Myocyte (in vitro differentiated cells): ENCODE data around the gene TRIOBP. TPM values are rescaled to one million over a fixed set of nuclear protein-coding genes. Genes with fewer than 3 reads are reported as not detected.

Experiments
- DNase-seq: peaks from one replicate; pipeline ENCODE4 v3.0.0-alpha.2; 2012; ENCODE audit warnings: low read depth
- total RNA-seq: library from RNA; depleted of rRNA; stranded (reverse); fragments of >200 nt; gene quantifications from 2 replicates; pipeline ENCODE4 v1.2.3, GENCODE V29; 2014

The TRIOBP gene
- total RNA-seq, 1 donor from 2014 or later = 26.6 TPM

DNA sequence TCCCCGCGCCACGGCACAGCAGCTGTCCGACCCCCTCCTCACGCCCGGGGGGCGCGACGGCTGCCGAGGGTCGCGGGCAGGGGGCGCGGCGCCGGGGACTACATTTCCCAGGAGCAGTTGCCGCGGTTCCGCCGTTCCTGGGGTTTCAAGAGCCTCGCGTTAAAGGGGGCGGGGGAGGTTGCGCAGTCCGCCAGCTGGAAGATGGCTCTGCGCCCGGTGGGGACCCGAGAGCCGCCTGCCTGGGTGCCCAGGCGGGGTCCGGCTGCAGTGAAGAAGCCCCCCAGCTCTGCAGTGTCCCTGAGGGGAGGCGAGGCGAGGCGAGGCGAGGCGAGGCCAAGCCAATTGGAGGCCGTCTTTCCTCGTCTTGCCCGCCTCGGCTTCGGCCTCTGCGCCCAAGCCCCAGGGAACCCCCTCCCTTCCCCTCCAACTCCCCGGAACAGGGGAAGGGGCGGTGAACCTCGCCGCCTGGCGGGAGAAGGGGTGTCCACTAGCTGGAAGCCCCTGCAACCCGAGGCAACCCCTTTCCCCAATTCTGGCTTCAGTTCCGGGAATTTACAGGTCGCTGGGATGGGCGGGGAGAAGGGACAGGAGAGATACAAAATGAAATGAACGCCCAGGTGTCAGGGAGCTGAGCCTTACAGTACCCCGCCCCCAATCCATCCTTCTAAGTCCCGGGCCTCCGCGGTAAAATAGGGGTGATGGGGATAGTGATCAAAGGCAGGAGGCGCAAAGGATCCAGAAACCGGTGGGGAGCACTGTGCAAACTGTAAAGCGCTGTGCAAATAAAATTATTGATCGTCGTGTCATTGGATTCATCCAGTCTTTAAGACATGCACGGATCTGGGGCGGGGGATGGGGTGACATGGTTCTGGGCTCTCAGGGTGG, 105.7 kb downstream of the TRIOBP start:
- DNase-seq = peak; percentile 62

DNA sequence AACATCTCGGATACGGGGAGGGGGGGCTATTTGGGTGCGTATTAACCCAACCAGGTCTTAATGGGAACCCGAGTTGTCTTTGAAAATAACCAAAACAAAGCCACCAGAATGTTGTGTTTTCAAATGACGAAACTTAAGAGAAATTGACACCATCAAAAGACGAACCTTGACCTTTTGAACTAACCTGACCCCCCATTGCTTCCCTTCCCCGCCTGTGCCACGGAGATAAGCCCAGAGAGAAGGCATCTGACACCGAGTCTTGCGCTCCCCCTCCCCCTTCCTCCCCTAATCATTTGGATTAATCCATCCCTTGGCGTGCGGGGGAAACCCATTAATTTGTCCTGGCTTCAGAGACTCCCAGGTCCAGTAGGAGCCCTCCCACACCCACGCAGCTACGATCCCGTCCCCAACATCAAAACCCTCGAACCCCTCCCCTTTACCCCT, 106.4 kb downstream of the TRIOBP start:
- no peak for DNase-seq

DNA sequence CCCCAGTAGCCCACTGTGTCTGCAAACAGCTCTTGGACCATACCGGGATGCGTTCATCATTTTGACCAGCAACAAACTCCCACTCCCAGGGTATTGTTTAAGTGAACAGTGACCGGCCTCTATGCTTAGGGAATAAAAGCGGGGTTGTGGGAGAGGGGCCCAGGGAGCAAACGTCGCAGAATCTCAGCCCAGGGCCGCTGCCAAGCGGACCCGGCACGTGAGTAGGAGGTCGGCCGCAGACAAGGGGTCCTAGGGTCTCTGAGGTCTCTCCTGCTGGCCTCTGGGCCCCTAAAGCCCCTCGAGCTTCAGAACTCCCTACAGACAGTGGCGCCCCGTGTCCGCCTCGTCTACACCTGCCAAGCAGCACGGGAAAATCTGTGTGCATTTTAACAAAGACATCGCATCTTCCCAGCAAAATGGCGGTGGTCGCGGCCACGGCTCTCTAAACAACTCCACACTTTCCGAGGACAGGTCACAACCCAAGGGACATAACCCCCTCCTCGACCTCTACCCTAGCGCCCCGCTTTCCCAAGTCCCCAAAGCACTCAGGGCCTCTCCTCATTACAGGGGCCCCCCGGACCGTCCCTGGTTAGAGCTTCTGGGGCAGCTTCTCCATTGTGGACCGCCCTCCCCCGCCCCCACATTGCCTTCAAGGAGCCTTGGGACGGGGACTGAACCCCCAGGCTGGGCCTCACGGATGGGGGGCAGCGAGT, 106.9 kb downstream of the TRIOBP start:
- no peak for DNase-seq

DNA sequence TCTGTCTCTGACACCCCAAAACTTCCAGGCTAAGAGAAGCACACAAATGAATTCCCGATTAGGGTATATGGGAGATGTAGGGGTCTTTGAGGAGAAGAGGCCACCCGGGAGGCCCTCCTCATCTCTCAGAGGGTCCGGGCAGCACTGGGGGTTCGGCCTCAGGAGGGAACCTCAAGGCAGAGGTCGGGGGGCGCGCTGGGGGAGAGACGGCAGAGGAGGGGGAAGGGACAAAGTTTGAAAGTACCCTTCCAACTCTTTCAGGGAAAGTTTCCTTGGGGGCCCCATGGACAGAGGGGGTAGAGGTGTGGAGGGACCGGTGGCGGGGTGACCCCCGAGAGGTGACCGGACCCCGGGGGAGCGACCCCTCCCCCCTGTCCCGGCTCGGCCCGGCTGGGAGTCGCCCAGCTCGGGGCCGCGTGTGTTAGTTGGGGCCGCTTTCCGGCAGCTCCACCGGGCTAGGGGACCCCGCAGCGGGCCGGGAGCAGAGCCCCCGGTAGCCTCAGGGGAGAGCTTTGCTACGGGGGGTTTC, 107.6 kb downstream of the TRIOBP start:
- no peak for DNase-seq

DNA sequence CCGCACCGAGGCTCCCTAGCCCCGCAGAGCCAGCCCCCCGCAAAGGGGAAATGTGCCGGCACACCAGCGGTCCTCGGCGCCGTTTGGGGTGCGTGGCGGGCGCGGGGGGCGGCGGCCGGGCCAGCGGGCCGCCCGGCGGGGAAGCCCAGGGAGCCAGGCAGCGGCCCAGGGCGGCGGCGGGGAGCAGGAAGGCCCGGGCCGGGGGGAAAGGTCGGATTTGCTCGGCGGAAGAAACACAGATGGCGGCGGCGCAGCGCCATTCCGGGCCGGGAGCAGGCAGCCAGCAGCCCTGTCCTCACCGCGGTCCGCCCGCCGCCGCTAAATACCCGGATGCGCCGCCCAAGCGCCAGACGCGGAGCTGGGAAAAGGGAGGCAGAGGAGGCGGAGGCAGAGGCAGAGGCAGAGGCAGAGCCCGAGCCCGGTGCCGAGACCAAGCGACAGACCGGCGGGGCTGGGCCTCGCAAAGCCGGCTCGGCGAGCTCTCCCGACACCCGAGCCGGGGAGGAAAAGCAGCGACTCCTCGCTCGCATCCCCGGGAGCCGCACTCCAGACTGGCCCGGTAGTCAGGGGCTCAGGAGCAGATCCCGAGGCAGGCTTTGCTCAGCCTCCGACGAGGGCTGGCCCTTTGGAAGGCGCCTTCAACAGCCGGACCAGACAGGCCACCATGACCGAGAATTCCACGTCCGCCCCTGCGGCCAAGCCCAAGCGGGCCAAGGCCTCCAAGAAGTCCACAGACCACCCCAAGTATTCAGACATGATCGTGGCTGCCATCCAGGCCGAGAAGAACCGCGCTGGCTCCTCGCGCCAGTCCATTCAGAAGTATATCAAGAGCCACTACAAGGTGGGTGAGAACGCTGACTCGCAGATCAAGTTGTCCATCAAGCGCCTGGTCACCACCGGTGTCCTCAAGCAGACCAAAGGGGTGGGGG, 108.3 kb downstream of the TRIOBP start:
- peak; percentile 84 for DNase-seq

DNA sequence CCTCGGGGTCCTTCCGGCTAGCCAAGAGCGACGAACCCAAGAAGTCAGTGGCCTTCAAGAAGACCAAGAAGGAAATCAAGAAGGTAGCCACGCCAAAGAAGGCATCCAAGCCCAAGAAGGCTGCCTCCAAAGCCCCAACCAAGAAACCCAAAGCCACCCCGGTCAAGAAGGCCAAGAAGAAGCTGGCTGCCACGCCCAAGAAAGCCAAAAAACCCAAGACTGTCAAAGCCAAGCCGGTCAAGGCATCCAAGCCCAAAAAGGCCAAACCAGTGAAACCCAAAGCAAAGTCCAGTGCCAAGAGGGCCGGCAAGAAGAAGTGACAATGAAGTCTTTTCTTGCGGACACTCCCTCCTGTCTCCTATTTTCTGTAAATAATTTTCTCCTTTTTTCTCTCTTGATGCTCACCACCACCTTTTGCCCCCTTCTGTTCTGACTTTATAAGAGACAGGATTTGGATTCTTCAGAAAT, 109.0 kb downstream of the TRIOBP start:
- DNase-seq = no peak

DNA sequence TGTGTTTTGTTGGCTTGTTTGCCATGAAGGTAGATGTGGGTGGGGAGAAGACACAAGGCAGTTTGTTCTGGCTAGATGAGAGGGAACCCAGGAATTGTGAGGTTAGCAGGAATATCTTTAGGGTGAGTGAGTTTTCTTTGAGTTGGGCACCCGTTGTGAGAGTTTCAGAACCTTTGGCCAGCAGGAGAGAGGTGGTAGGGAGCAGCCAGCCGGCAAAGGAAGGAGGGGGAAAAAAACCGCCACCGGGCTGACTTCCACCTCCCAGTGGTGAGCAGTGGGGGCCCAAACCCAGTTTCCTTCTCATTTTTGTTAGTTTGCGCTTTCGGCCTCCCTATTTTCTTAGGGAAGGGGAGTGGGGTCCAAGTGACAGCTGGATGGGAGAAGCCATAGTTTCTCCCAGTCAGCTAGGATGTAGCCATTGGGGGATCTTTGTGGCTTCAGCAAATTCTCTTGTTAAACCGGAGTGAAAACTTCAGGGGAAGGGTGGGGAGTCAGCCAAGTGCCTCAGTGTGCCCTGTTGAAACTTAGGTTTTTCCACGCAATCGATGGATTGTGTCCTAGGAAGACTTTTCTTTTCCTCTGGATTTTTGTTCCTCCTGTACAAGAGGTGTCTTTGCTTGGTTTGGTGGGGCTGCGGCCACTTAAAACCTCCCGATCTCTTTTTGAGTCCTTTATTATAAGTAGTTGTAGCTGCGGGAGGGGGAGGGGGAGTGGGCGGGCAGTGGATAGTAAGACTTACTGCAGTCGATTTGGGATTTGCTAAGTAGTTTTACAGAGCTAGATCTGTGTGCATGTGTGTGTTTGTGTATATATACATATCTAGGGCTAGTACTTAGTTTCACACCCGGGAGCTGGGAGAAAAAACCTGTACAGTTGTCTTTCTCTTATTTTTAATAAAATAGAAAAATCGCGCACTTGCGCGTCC, 109.8 kb downstream of the TRIOBP start:
- DNase-seq = peak; percentile 26

DNA sequence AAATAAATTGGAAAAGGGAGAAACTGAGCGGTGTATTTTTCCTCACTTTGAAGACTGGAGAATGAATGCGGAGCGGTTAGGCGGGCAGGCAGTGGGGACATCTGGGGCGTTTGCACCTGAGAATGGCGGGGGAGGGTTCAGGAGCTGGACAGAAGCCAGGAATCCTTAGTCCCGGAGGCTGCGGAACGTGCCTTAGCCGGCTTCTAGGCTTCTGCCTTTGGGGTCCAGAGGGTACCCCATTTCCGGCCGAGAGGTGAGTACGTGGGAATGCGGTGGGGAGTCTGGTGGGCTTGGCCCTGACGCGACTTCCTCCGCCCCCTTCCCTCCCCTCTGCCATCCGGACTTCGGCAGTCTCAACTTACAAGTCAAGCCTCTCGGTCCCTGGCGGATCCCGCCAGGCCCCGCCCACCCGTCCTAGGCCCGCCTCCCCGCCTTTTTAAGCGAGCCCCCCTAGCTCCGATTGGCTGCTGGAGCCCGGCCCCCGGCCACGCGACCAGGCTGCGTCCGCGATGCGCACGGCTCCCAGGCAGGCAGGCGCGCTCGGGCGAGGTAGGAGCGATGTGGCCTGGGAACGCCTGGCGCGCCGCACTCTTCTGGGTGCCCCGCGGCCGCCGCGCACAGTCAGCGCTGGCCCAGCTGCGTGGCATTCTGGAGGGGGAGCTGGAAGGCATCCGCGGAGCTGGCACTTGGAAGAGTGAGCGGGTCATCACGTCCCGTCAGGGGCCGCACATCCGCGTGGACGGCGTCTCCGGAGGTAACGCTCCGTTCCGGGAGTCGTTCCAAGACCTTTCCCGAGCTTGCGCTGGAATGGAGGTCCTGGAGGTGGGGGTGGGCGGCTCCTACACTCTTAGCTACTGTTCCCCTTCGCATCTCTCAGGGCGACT, 110.8 kb downstream of the TRIOBP start, which contains the start of gene GCAT:
Gene GCAT (plus strand): TSS at position 525 of the 884 bp plus-strand sequence. CDS start 34 bp downstream, at position 559.
- peak; percentile 97 for DNase-seq

DNA sequence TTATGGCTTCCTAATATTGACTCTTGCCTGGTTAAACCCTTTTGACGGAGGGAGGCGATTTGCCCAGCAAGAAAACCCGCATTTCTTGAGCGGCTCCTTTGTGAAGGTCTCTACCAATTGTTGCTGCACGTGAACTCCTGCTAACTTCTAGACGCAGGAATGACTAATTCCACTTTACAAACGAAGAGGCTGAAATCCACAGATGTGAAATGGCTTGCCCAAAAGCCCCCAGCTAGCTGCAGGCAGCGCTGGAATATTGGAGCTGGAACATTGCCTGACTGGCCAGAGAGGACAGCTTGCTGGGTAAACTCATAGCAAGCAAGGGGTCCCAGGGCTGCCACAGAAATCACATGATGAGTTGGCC, 111.4 kb downstream of the TRIOBP start:
- no peak for DNase-seq

DNA sequence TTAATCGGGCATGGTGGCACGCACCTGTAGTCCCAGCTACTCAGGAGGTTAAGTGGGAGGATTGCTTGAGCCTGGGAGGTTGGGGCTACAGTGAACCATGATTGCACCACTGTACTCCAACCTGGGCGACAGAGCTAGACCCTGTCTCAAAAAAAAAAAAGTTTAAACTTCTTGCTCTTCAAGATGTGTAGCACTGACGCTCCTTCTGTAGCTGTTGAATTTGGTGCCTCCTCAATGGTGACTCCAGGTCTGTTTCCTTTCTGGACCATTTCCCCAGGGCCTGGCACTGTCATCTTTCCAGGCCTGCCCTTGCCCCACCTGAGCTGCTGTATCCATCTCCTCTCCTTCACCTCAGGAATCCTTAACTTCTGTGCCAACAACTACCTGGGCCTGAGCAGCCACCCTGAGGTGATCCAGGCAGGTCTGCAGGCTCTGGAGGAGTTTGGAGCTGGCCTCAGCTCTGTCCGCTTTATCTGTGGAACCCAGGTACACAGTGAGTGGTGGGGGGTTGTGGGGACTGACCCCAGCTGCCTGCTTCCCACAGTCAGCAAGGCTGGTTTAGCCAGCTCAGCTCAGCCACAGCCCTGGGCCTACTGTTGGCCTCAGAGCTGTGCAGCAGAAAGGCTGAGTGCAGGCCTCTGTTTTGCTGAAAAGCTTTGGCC, 113.0 kb downstream of the TRIOBP start:
- DNase-seq = no peak

DNA sequence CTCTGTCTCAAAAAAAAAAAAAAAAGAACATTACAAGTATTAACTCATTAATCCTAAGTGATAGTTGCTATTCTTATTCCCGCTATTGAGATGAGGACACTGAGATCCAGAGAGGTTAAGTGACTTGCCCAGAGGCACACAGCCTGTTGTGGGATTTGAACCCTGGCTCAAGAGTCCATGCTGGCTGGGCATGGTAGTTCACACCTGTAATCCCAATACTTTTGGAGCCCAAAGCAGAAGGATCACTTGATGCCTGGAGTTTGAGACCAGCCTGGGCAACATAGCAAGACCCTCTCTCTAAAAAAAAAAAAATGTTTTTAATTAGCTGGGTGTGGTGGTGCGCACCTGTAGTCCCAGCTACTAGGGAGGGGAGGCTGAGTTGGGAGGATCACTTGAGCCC, 115.0 kb downstream of the TRIOBP start:
- DNase-seq = no peak

DNA sequence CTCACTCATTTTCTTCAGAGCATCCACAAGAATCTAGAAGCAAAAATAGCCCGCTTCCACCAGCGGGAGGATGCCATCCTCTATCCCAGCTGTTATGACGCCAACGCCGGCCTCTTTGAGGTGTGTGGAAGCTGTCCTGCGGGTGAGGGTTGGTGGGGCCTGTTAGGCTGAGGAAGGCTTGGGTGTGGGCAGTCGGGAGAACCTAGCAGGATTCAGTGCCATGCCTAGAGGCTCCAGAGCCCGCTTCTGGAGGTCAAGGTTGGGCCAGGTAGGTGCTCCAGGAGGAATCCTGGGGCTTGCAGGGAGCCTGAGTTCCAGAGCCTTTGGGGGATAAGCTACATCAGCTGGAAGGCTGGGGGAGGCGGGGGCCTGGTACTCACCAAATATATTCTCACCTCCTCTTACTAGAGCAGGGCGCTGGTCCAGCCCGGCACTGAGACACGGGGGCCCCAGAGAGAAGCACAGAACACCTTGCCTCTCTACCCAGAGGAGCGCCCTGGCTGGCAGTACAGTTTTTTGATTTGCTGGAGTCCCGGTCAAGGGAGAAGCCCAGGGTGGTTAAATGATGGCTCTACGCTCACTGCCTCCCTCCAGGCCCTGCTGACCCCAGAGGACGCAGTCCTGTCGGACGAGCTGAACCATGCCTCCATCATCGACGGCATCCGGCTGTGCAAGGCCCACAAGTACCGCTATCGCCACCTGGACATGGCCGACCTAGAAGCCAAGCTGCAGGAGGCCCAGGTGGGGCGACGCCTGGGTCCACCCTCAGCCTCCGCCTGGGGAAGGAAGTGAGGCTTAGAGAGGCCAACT, 116.2 kb downstream of the TRIOBP start:
- no peak for DNase-seq

DNA sequence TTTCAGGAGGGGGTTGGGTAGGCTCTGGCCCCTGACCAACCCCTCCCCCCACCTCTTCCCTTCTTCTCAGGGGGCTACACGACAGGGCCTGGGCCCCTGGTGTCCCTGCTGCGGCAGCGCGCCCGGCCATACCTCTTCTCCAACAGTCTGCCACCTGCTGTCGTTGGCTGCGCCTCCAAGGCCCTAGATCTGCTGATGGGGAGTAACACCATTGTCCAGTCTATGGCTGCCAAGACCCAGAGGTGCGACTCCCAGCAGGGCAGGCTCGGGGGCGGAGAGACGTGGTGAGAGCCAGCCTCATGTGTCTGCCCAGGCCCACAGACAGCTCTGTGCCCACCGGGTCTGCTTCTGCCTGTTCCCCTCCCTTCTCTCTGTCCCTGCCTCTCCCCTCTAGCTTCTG, 118.7 kb downstream of the TRIOBP start:
- DNase-seq = no peak

DNA sequence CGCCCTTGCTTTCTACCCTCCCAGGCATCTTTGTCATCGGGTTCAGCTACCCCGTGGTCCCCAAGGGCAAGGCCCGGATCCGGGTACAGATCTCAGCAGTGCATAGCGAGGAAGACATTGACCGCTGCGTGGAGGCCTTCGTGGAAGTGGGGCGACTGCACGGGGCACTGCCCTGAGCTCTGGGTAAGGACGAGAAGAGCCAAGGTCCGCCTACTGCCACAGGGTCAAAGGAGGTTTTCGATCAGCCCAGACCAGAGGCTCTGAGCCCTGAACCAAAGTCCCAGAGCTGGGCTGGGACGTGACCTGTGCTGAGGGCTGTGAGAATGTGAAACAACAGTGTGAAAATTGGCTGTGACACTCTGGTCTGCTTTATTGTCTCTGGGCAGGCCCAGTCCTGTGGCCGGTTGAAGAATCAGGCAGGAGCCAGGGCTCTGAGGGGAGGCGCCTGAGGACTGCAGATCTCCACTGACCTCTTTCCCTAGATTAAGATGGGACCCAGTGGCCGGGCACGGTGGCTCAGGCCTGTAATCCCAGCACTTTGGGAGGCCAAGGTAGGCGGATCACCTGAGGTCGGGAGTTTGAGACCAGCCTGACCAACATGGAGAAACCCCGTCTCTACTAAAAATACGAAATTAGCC, 119.8 kb downstream of the TRIOBP start:
- DNase-seq = no peak

DNA sequence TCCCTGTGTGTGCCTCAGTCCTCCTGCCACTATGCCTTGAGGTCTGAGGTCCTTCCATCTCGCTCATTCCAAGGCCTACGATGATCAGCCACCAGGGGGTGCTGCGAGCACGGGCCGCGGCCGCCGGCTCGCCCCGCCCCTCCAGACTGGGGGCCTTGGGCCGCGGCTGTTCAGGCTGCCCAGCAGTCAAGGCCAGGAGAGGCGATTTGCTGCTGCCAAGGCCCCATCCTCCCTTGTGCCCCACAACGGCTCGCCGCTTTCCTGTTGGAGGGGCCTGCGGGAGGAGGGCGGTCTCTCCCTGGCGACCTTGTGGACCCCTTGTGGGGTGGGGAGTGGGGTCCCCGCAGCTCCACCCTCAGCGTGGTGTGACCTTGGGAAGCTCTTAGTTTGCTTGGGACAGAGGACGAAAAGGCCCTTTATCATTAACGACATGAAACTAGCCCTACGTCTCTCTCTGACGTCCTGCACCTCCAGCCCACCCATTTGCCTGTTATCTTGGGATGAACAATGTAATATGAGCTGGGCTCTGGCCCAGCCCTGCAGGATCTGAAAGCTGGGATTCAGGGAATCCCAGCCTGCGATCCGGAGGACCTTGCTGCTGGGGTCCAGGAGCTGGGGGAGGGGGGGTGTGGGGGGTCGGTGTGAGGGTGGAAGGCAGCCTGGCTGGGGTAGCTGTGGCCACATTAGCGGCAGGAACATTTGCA, 121.0 kb downstream of the TRIOBP start:
- peak; percentile 86 for DNase-seq

DNA sequence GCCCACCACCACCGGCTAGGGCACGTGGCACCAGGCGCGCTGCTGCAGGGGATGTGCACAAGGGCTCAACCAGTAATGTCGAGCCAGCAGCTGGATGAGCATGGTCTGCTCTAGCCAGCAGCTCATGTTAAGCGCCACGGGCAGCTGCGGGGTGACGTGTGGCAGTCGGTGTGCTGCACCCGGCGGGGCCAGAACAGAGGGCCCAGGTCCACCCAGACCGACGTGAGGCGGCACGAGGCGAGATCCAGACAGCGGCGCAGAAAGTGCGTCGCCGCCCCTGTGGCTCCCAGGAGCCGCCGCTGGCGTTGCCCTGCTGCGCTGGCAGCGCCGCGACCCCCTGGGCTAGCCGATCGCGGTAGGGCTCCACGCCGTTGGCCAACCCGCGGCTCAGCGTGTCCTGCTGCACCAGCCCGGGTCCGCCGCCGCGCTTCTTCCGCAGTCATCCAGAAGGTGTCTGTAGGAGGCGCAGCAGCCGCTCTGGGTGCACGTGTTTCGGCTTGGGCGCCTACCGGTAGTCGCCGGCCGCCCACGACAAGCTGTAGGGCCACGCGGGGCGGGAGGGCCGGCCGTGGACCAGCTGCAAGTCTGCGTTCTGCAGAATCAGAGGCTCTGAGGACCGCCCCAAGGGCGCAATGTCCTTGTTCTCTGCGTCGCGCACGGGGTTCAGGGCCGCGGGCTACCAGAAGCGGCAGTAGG, 121.7 kb downstream of the TRIOBP start:
- DNase-seq = peak; percentile 27
